Brain microvascular endothelial cell (primary cell): ENCODE data around the gene ELAVL1.

Experiments used
- DNase-seq: peaks from one replicate; pipeline ENCODE4 v3.0.0-alpha.2; 2020
- H3K27ac ChIP-seq: fragments of 250-450 bp; sonication (Bioruptor Pico); 2 replicates; pipeline ENCODE4 v1.5.1; 2020; ENCODE audit warnings: mild to moderate bottlenecking, moderate library complexity
- H3K27me3 ChIP-seq: fragments of 250-450 bp; sonication (Bioruptor Pico); replicated peaks from 2 replicates; pipeline ENCODE4 v1.5.1; 2020; ENCODE audit warnings: mild to moderate bottlenecking
- H3K36me3 ChIP-seq: fragments of 250-450 bp; sonication (Bioruptor Pico); replicated peaks from 2 replicates; pipeline ENCODE4 v1.5.1; 2020; ENCODE audit warnings: mild to moderate bottlenecking
- H3K4me3 ChIP-seq: 2 replicates; pipeline ENCODE4 v1.5.1; 2011; ENCODE audit warnings: low read depth, mild to moderate bottlenecking, control low read depth, low read length, moderate library complexity
- in situ Hi-C: cut with HindIII; loops from 2 replicates; pipeline ENCODE4 v1.10.0; 2017; ENCODE audit warnings: low sequenced_read_pairs, low pct_ligation_motif_present
- TF ChIP-seq, protein P1 (sequence below): IDR thresholded peaks from 2 replicates; pipeline ENCODE4 v1.5.1; 2011; ENCODE audit warnings: low read depth, mild to moderate bottlenecking, moderate library complexity, low read length, control low read depth, inconsistent platforms; ENCODE audit errors: missing control alignments

ELAVL1 gene

DNA sequence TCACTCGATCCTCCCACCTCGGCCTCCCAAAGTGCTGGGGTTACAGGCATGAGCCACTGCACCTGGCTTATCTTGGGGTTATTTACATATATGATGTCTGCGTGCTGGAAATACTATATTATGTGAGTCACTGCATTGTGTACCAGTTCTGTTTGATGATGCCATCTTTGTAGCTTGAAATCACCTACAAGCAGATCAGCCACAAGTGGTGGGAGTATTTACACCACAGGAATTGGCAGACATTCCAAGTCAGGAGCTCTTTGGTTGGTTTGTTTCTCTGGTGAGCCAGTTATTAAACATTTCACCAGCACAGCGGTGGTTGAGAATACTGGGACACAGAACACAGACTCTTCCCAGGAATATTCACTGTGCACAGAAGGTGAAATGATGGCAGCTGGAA is 57.5 kb downstream of the ELAVL1 start:
- Histone ChIP-seq H3K27ac (no peak overlapping the region), H3K4me3 (no peak overlapping the region), H3K27me3 (no peaks in the 10 kb centered on the region), H3K36me3 (no peaks in the 10 kb centered on the region)
- TF ChIP-seq, protein P1, sequence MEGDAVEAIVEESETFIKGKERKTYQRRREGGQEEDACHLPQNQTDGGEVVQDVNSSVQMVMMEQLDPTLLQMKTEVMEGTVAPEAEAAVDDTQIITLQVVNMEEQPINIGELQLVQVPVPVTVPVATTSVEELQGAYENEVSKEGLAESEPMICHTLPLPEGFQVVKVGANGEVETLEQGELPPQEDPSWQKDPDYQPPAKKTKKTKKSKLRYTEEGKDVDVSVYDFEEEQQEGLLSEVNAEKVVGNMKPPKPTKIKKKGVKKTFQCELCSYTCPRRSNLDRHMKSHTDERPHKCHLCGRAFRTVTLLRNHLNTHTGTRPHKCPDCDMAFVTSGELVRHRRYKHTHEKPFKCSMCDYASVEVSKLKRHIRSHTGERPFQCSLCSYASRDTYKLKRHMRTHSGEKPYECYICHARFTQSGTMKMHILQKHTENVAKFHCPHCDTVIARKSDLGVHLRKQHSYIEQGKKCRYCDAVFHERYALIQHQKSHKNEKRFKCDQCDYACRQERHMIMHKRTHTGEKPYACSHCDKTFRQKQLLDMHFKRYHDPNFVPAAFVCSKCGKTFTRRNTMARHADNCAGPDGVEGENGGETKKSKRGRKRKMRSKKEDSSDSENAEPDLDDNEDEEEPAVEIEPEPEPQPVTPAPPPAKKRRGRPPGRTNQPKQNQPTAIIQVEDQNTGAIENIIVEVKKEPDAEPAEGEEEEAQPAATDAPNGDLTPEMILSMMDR, result no peak
- in situ Hi-C loops, result no loop called here
- no peak for DNase-seq

DNA sequence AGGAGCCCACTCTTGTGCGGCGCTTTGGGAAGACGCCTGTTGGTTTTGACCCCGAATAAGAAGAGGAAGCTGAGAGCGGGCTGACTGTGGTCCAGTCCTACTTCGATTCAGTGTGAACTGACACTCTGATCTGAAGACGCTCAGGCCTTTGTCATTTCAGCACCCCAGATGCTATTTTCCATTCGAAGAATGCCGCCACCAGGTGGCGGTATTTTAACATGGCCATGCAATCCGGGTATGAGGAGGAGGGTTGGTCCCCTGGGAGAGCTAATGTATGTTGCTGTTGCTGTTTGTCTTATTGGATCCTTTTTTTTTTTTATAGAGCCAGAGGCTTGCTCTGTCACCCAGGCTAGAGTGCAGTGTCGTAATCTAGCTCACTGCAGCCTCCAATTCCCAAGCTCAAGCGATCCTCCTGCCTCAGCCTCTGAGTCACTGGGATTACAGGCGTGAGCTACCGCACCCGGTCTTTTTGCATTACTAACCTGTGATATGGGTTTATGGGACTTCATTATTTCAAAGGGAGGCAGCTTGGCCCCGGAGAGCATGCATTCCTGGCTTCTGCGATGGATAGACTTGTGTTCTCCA is 61.2 kb downstream of the ELAVL1 start:
- TF ChIP-seq, protein P1, result peak; percentile 82

DNA sequence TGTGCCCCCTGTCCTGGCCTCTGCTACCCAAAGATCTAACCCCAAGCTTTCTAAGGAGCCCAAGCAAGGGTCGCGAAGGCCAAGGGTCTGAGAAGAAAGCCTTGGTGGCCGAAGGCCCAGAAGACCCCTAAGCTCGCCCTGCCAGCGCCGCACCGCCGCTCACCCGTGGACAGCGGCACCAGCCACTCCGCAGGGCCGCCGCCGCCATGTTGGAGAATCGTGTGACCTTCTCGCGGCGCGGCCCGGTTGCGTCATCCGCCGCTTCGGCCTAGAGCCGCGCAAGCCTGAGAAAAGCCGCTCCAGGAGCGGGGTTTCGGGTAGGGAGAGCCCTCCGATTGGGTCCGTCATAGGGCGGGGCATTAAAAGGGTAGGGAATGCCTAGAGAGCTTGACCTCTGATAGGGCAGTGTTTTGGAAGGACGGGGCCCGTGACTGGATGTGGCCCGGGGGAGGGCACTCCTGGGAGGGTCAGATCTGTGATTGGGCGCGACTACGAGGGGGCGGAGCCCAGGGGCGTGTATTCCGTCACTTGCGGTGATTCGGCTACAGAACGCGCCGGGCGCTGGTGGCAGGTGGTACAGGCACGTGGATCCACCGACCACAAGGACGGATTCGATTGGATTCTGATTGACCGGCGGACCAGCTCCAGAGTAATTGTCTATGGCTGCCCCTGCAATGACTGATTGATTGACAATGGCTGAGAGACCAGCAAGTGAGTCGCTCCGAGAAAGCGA is 61.8 kb downstream of the ELAVL1 start, which contains the start of gene TIMM44:
Gene TIMM44, minus strand, starts transcription at position 223 of the 733 bp plus-strand sequence. Its CDS starts 15 bp downstream, at position 208.
- Histone ChIP-seq H3K36me3 (peaks cover 11% of the 10 kb centered on the region), H3K27ac (peak within 1 kb of the TSS; percentile 95), H3K4me3 (peak within 1 kb of the TSS; percentile 96), H3K27me3 (no peaks in the 10 kb centered on the region)
- TF ChIP-seq, protein P1, result no peak
- DNase-seq, result peak; percentile 100
- in situ Hi-C loops, result no loop called here

More for the DNA sequence above, 61.2 kb downstream of the ELAVL1 start:
- Histone ChIP-seq H3K36me3 (peaks cover 10% of the 10 kb centered on the region), H3K4me3 (peak overlapping the region; percentile 96), H3K27ac (peak overlapping the region; percentile 79), H3K27me3 (no peaks in the 10 kb centered on the region)
- in situ Hi-C loops, result no loop called here
- DNase-seq, result peak; percentile 92

DNA sequence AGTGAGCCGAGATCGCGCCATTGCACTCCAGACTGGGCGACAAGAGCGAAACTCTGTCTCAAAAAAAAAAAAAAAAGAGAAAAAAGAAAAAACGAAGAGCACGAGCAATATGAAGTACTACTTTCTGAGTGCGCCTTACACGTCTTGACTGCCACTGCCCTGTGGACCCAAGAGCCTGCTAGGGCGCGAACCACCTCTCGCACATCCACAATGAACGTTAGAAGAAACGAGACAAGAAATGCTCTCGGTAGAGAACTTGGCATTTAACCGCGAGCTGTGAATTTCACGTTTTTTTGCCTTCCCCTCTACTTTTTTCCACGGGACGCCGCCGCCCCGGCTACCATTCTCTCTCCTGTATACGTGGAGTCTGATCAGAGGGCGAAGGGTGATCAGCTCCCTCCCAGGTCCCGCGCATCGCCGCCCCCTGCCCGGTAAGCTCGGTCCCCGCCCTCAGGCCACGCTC is 62.4 kb downstream of the ELAVL1 start:
- TF ChIP-seq, protein P1, result no peak
- DNase-seq, result no peak
- H3K4me3 ChIP-seq, result peak overlapping the region; percentile 96
- in situ Hi-C loops, result no loop called here
- H3K27me3 ChIP-seq, result no peaks in the 10 kb centered on the region
- peaks cover 17% of the 10 kb centered on the region for H3K36me3 ChIP-seq
- H3K27ac ChIP-seq, result peak overlapping the region; percentile 95

DNA sequence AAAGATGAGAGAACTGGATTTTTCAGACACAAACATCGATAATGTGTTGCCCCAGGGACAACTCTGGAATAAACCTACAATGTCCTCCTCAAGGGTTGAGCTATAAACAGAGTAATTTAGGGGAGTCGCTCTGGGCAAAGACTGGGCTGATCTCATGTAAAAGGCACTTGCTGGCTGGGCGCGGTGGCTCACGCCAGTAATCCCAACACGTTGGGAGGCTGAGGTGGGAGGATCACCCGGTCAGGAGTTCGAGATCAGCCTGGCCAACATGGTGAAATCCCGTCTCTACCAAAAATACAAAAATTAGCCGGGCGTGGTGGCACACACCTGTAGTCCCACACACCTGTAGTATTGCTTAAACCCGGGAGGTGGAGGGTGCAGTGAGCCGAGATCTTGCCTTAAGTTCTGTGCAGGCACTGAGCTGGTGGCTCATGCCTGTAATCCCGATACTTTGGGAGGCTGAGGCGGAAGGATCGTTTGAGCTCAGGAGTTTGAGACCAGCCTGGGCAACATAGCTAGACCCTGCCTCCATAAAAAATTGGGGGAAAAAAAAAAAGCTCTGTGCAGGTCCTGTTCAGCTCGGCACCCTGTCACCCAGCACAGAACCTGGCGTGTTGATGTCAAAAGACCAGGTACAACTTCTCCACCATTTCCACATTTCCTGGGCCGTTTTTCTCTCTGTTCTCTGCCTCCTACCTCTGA is 63.4 kb downstream of the ELAVL1 start:
- no peaks in the 10 kb centered on the region for H3K27me3 ChIP-seq
- TF ChIP-seq, protein P1, result no peak
- DNase-seq, result no peak
- no peak overlapping the region for H3K4me3 ChIP-seq
- H3K36me3 ChIP-seq, result peaks cover 23% of the 10 kb centered on the region
- in situ Hi-C loops, result no loop called here
- H3K27ac ChIP-seq, result no peak overlapping the region
